SK-N-SH treated with all-trans-retinoic acid at 6 μM for 48 hours (cell line): ENCODE measurements around the gene PALB2.

Experiments
- ARNTL ChIP-seq: fragments of 450-650 bp; formaldehyde crosslinking; IDR thresholded peaks from 2 replicates; pipeline ENCODE4 v1.5.0; 2020; ENCODE audit warnings: low read depth, mild to moderate bottlenecking, moderate library complexity, borderline replicate concordance
- CREB5 ChIP-seq: fragments of 250-450 bp; sonication (Bioruptor Pico); IDR thresholded peaks from 2 replicates; pipeline ENCODE4 v1.5.1; 2020; ENCODE audit warnings: low read depth, mild to moderate bottlenecking, moderate library complexity
- ISL1 ChIP-seq: fragments of 250-450 bp; sonication (Bioruptor Pico); IDR thresholded peaks from 2 replicates; pipeline ENCODE4 v2.1.2; 2022; ENCODE audit warnings: mild to moderate bottlenecking, moderate library complexity
- PATZ1 ChIP-seq: fragments of 250-450 bp; sonication (Bioruptor Pico); IDR thresholded peaks from 2 replicates; pipeline ENCODE4 v1.8.0; 2020; ENCODE audit warnings: mild to moderate bottlenecking, moderate library complexity, borderline replicate concordance
- POU6F1 ChIP-seq: fragments of 250-450 bp; sonication (Bioruptor Pico); IDR thresholded peaks from 2 replicates; pipeline ENCODE4 v1.8.0; 2021; ENCODE audit warnings: low read depth, mild to moderate bottlenecking, moderate library complexity, borderline replicate concordance
- RARB ChIP-seq: fragments of 250-450 bp; sonication (Bioruptor Pico); IDR thresholded peaks from 2 replicates; pipeline ENCODE4 v1.8.0; 2021; ENCODE audit warnings: mild to moderate bottlenecking, moderate library complexity
- TCF4 ChIP-seq: fragments of 250-450 bp; sonication (Bioruptor Pico); IDR thresholded peaks from 2 replicates; pipeline ENCODE4 v1.8.0; 2021; ENCODE audit warnings: mild to moderate bottlenecking, moderate library complexity, borderline replicate concordance
- TOX ChIP-seq: fragments of 250-450 bp; sonication (Bioruptor Pico); IDR thresholded peaks from 2 replicates; pipeline ENCODE4 v1.8.0; 2021; ENCODE audit warnings: mild to moderate bottlenecking, moderate library complexity, borderline replicate concordance
- TSHZ2 ChIP-seq: fragments of 250-450 bp; sonication (Bioruptor Pico); IDR thresholded peaks from 2 replicates; pipeline ENCODE4 v1.5.0; 2020; ENCODE audit warnings: mild to moderate bottlenecking, moderate library complexity
- ZC3H10 ChIP-seq: fragments of 250-450 bp; sonication (Bioruptor Pico); IDR thresholded peaks from 2 replicates; pipeline ENCODE4 v1.5.1; 2021; ENCODE audit warnings: mild to moderate bottlenecking, moderate library complexity
- ZFP30 ChIP-seq: fragments of 450-650 bp; formaldehyde crosslinking; IDR thresholded peaks from 2 replicates; pipeline ENCODE4 v1.5.0; 2022; ENCODE audit warnings: mild to moderate bottlenecking, moderate library complexity
- ZNF565 ChIP-seq: fragments of 450-650 bp; formaldehyde crosslinking; conservative IDR thresholded peaks from 2 replicates; pipeline ENCODE4 v1.5.0; 2020; ENCODE audit warnings: low read depth, mild to moderate bottlenecking, moderate library complexity
- ZNF70 ChIP-seq: fragments of 450-650 bp; formaldehyde crosslinking; IDR thresholded peaks from 2 replicates; pipeline ENCODE4 v1.5.0; 2020; ENCODE audit warnings: mild to moderate bottlenecking, moderate library complexity
- ZNF8 ChIP-seq: fragments of 450-650 bp; formaldehyde crosslinking; IDR thresholded peaks from 2 replicates; pipeline ENCODE4 v1.5.0; 2020; ENCODE audit warnings: mild to moderate bottlenecking, moderate library complexity

- TF ChIP-seq ZFP30 (CRISPR knock-in tag) (no peak), PATZ1 (CRISPR knock-in tag) (no peak), ZNF565 (CRISPR knock-in tag) (no peak), TCF4 (CRISPR knock-in tag) (no peak), CREB5 (CRISPR knock-in tag) (no peak), ZNF70 (CRISPR knock-in tag) (no peak), TOX (CRISPR knock-in tag) (no peak), ARNTL (CRISPR knock-in tag) (no peak), ZC3H10 (no peak), ZNF8 (CRISPR knock-in tag) (no peak), POU6F1 (CRISPR knock-in tag) (no peak), ISL1 (CRISPR knock-in tag) (no peak), TSHZ2 (CRISPR knock-in tag) (no peak), RARB (no peak)
Measured at GRCh38 chr16:23580391-23580790, 60.7 kb downstream of the PALB2 start.
